Measurements from ENCODE around the gene NFX1.
A peak's percentile ranks its signal among the peaks of the same experiment; 100 is the strongest.

Gene NFX1

GRCh38 chr9:33414889-33415500, 124.7 kb downstream of the NFX1 start:
- Histone ChIP-seq H3K9me3 (ENCODE audit: severe bottlenecking) (no peaks in the 10 kb centered on the region), H3K27me3 (ENCODE audit: insufficient read depth, low read depth, severe bottlenecking) (no peaks in the 10 kb centered on the region), H3K4me3 (ENCODE audit: low read depth, low read length) (no peak overlapping the region), H3K27ac (no peak overlapping the region), H3K36me3 (no peaks in the 10 kb centered on the region)
- DNase-seq: no peak
- no peak for TF ChIP-seq CTCF (IDR thresholded peaks at IDR 0.05; ENCODE audit: low read depth, low read length)

- Histone ChIP-seq H3K27me3 (ENCODE audit: insufficient read depth, low read depth, severe bottlenecking) (no peaks in the 10 kb centered on the region), H3K27ac (no peak overlapping the region), H3K9me3 (ENCODE audit: severe bottlenecking) (no peaks in the 10 kb centered on the region), H3K4me3 (ENCODE audit: low read depth, low read length) (no peak overlapping the region), H3K36me3 (no peaks in the 10 kb centered on the region)
- TF ChIP-seq CTCF (IDR thresholded peaks at IDR 0.05; ENCODE audit: low read depth, low read length): peak; percentile 85
- peak; percentile 80 for DNase-seq
These were observed 125.3 kb downstream of the NFX1 start for GRCh38 chr9:33415501-33416038.

GRCh38 chr9:33416996-33417395, 126.7 kb downstream of the NFX1 start:
- DNase-seq: no peak
- Histone ChIP-seq H3K27me3 (ENCODE audit: insufficient read depth, low read depth, severe bottlenecking) (no peaks in the 10 kb centered on the region), H3K27ac (no peak overlapping the region), H3K9me3 (ENCODE audit: severe bottlenecking) (no peaks in the 10 kb centered on the region), H3K4me3 (ENCODE audit: low read depth, low read length) (no peak overlapping the region), H3K36me3 (no peaks in the 10 kb centered on the region)
- no peak for TF ChIP-seq CTCF (IDR thresholded peaks at IDR 0.05; ENCODE audit: low read depth, low read length)

- H3K9me3 ChIP-seq (ENCODE audit: severe bottlenecking): no peaks in the 10 kb centered on the region
- no peak for TF ChIP-seq CTCF (IDR thresholded peaks at IDR 0.05; ENCODE audit: low read depth, low read length)
- H3K27ac ChIP-seq: no peak overlapping the region
- no peaks in the 10 kb centered on the region for H3K36me3 ChIP-seq
- DNase-seq: no peak
- no peak overlapping the region for H3K4me3 ChIP-seq (ENCODE audit: low read depth, low read length)
- H3K27me3 ChIP-seq (ENCODE audit: insufficient read depth, low read depth, severe bottlenecking): no peaks in the 10 kb centered on the region
These were observed 127.8 kb downstream of the NFX1 start for GRCh38 chr9:33418090-33418489.

- TF ChIP-seq CTCF (IDR thresholded peaks at IDR 0.05; ENCODE audit: low read depth, low read length): no peak
- no peaks in the 10 kb centered on the region for H3K36me3 ChIP-seq
- no peaks in the 10 kb centered on the region for H3K27me3 ChIP-seq (ENCODE audit: insufficient read depth, low read depth, severe bottlenecking)
- no peak for DNase-seq
- no peak overlapping the region for H3K4me3 ChIP-seq (ENCODE audit: low read depth, low read length)
- H3K9me3 ChIP-seq (ENCODE audit: severe bottlenecking): no peaks in the 10 kb centered on the region
- no peak overlapping the region for H3K27ac ChIP-seq
These were observed 129.5 kb downstream of the NFX1 start for GRCh38 chr9:33419708-33420303.

All from WERI-Rb-1 (cell line).